NCI-H1092 (cell line): ENCODE measurements around the gene MUC2.

ENCODE experiments used
- DNase-seq: peaks from one replicate; lab custom pipeline; 2025; lab: John Stamatoyannopoulos, UW

MUC2 gene

GRCh38 chr11:1087961-1088926 lies 13.6 kb downstream of the MUC2 start:
- DNase-seq: no peak

DNA sequence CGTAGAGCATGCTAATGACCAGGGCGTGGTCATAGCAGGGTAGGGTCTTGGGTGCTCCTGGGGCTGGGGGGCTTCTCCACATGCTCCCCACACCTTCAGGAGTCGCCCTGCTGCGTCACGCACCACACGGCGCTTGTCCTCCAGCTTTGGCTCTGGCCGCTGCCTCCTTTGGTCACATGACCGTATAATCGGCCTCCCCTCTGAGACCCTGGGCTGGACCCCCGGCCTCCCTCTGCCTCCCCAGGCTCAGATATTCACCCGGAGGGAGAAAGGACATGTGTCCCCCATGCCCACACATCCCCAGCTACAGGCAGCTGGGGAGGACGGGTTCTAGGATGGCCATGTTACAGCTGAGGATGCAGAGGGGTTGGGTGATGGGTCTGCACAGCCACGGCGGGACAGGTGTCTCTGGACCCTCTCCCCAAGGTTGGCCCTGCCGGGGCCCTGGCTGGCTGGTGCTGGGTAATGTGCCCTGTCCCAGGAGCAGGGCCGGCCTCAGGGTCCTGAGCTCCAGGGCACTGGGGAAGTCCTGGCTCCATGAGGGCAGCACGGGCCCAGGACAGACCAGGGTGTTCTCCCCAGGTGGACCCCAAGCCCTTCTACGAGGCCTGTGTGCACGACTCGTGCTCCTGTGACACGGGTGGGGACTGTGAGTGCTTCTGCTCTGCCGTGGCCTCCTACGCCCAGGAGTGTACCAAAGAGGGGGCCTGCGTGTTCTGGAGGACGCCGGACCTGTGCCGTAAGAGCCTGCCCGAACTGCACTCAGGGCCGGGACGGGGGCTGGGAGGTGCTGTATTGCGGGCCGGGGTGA lies 14.5 kb downstream of the MUC2 start:
- no peak for DNase-seq

GRCh38 chr11:1089738-1090599 lies 15.3 kb downstream of the MUC2 start:
- DNase-seq: no peak

DNA sequence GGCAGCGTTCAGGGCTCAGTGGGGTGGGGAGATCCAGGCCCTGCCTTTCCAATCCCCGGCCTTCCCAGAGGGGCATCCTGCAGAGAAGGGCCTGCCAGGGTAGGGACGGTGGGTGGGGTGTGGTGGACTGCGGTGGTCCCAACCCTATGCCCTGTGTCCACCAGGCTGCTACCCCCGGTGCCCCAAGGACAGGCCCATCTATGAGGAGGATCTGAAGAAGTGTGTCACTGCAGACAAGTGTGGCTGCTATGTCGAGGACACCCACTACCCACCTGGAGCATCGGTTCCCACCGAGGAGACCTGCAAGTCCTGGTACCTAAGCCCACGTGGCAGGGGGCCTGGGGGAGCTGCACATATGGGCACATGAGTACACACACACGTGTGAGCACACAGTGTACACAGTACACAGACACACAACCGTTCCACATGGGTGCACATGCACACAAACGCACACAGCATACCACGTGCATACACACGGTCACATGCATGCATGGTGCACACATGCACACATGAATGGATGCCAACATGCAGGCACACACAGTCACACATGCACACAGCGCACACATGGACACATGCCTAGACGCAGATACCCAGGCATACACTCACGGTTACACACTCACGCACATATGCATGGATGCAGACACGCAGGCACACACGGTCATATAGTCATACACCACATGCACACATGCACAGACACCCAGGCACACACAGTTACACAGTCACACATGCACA lies 16.1 kb downstream of the MUC2 start:
- DNase-seq: no peak

DNA sequence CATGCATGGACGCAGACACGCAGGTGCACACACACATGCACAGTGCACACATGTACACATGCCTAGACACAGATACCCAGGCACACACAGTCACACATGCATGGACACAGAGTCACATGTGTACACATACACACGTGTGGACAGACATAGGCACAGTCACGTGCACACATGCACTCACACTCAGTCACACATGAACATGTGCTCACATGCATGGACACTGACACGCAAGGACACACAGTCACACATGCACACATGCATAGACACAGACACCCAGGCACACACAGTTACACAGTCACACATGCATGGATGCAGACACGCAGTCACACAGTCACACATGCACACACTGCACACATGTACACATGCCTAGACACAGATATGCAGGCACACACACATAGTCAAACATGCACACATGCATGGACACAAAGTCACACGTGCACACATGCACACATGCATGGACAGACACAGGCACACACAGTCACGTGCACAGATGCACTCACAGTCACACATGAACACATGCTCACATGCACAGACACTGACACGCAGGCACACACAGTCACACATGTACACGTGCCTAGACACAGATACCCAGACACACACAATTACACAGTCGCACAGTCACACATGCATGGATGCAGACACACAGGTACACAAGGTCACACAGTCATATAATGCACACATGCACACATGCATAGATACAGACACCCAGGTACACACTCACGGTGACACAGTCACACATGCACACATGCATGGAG lies 16.8 kb downstream of the MUC2 start:
- no peak for DNase-seq

GRCh38 chr11:1092145-1092670 lies 17.5 kb downstream of the MUC2 start:
- no peak for DNase-seq

GRCh38 chr11:1092919-1093318 lies 18.2 kb downstream of the MUC2 start:
- DNase-seq: no peak

GRCh38 chr11:1099519-1100355 lies 25.1 kb downstream of the MUC2 start:
- DNase-seq: no peak

- no peak for DNase-seq
Measured at GRCh38 chr11:1100417-1101245, 26.0 kb downstream of the MUC2 start.

GRCh38 chr11:1101318-1102089 lies 26.8 kb downstream of the MUC2 start:
- DNase-seq: no peak

DNA sequence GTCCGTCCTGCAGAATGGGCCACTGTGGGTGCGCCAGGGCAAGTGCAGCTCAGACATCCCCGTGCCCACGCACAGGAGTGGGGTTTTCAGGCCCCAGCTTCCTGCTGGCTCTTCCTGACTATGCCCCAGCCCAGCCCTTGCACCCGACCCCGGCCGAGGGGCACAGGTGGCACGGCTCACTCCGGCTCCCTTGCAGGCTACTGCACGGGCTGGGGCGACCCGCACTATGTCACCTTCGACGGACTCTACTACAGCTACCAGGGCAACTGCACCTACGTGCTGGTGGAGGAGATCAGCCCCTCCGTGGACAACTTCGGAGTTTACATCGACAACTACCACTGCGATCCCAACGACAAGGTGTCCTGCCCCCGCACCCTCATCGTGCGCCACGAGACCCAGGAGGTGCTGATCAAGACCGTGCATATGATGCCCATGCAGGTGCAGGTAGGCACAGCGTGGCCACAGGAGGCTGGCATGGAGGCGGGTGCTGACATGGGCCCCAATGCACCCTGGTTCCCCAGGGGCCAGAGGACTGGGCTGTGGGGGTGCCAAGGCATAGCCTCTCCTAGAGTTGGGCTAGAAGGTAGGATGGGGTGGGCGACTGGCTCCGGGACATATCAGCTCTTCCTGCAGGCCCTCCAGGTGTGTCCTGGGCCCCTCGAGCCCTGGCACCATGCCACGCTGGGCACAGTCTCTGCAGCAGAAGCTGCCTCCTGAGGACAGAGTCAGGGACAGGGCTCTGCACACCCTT lies 27.7 kb downstream of the MUC2 start:
- no peak for DNase-seq

DNA sequence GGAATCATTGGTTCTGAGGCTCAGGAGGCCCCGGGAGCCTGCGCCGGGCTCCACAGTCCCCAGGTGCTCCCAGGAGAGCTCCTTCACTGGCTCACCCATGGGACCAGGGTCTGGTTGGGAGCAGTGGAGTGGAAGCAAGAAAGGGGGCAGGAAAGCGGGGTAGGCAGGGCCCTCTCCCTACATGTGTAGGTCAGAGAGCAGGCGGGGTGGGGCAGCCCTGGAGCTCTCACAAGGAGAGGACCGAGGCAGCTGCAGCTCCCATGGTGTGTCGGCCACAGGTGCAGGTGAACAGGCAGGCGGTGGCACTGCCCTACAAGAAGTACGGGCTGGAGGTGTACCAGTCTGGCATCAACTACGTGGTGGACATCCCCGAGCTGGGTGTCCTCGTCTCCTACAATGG lies 28.3 kb downstream of the MUC2 start:
- DNase-seq: no peak

GRCh38 chr11:1103401-1104360 lies 29.0 kb downstream of the MUC2 start:
- DNase-seq: no peak

DNA sequence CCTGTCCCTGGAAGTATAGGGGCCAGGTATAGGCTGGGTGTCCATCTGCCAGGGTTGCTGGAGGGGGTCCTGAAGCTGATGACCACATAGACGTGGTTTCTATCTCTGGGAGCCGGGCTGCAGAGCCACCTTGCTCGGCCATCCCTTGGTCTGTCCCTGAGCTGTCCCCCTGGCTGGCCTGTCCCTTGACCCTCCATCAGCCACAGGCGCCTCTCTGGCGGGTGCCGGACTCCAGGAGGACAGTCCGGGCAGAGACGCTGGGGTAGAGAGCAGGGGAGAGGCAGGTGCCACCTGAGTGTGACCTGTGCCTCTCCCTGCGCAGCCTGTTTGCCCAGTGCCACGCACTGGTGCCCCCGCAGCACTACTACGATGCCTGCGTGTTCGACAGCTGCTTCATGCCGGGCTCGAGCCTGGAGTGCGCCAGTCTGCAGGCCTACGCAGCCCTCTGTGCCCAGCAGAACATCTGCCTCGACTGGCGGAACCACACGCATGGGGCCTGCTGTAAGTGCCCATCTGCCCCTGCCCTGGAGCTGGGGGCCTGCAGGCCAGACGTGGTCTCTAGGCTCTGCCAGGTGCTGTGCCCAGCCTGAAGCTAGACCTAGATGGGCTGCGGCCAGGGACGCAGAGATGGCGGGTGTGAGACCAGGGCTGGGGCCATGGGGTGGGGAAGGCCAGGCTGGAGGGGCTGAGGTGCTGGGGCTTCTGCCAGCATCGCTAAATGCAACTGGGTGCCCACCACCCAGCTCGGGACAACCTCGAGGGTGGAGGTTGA lies 29.9 kb downstream of the MUC2 start:
- no peak for DNase-seq

DNA sequence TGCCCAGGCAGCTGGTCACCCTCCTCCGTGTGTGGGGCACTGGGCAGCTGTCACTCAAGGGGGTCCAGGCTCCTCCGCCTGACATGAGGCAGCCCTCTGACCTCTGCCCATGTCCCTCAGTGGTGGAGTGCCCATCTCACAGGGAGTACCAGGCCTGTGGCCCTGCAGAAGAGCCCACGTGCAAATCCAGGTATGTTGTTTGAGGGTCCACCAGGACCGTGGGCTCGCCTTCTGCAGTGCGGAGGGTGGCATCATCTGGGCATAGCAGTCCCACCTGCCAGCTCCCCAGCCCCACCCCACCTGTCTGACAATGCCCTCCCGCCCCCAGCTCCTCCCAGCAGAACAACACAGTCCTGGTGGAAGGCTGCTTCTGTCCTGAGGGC lies 30.5 kb downstream of the MUC2 start:
- no peak for DNase-seq
